ENCODE measurements around the gene CLTCL1. TPM values are rescaled to one million over a fixed set of nuclear protein-coding genes. Genes with fewer than 3 reads are reported as not detected.

Gene CLTCL1
- total and polyA plus RNA-seq, 10 donors, result 1.0 to 12.4 (median 6.1) TPM

DNA sequence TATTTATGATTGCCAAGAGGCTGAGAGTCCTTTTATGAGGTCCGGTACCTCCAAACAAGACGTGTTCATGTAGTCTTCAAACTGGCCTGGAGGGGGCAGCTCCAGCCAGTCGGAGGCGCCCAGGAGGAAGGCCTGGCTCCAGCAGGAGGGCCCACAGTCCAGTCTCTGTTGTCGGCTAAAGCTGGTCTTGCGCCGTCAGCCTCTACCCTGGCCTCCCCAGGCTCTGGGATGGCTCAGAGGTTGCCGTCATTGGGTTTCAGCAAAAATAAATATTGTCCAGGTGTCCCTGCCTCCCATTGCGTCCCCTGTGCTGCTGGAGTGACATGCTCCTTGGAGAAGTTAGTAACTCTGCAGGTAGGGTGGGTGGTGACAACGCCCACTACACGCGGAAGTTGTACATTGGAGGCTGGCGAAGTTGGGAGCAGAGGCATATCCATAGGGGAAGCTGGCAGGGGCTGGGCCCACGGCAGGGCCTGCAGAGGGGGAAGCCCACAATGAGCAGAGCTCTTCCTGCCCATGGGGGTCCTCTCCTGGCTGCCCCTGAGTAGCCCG, 111.9 kb downstream of the CLTCL1 start:
- peak overlapping the region; percentile 37 to 95 (median 85) for H3K27ac ChIP-seq
- intact Hi-C loops (cut with DNase I; ENCODE audit: low total_unique reads), result no loop called here
- peaks cover 0 to 45% (median 0%) of the 10 kb centered on the region in 6 donors for H3K36me3 ChIP-seq
- TF ChIP-seq, protein P1, sequence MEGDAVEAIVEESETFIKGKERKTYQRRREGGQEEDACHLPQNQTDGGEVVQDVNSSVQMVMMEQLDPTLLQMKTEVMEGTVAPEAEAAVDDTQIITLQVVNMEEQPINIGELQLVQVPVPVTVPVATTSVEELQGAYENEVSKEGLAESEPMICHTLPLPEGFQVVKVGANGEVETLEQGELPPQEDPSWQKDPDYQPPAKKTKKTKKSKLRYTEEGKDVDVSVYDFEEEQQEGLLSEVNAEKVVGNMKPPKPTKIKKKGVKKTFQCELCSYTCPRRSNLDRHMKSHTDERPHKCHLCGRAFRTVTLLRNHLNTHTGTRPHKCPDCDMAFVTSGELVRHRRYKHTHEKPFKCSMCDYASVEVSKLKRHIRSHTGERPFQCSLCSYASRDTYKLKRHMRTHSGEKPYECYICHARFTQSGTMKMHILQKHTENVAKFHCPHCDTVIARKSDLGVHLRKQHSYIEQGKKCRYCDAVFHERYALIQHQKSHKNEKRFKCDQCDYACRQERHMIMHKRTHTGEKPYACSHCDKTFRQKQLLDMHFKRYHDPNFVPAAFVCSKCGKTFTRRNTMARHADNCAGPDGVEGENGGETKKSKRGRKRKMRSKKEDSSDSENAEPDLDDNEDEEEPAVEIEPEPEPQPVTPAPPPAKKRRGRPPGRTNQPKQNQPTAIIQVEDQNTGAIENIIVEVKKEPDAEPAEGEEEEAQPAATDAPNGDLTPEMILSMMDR (IDR thresholded peaks at IDR 0.05 in 8 of 11, conservative IDR thresholded peaks at IDR 0.05 in 3 of 11), result peak; percentile 3 to 86 (median 70)
- TF ChIP-seq POLR2AphosphoS5 (IDR thresholded peaks at IDR 0.05) (no peak), POLR2A (IDR thresholded peaks at IDR 0.05) (no peak)
- peak overlapping the region; percentile 80 to 96 (median 86) for H3K4me3 ChIP-seq
- WGBS, 5 donors, result 33 to 61% (median 37%) methylated on average over 6 to 15 of the region's 15 CpGs
- DNase-seq, result peak; percentile 90
- no peaks in the 10 kb centered on the region for H3K9me3 ChIP-seq
- peaks cover 21 to 50% (median 36%) of the 10 kb centered on the region in 6 donors for H3K4me1 ChIP-seq
- H3K27me3 ChIP-seq (replicated peaks in 1 of 7), result no peaks in the 10 kb centered on the region

DNA sequence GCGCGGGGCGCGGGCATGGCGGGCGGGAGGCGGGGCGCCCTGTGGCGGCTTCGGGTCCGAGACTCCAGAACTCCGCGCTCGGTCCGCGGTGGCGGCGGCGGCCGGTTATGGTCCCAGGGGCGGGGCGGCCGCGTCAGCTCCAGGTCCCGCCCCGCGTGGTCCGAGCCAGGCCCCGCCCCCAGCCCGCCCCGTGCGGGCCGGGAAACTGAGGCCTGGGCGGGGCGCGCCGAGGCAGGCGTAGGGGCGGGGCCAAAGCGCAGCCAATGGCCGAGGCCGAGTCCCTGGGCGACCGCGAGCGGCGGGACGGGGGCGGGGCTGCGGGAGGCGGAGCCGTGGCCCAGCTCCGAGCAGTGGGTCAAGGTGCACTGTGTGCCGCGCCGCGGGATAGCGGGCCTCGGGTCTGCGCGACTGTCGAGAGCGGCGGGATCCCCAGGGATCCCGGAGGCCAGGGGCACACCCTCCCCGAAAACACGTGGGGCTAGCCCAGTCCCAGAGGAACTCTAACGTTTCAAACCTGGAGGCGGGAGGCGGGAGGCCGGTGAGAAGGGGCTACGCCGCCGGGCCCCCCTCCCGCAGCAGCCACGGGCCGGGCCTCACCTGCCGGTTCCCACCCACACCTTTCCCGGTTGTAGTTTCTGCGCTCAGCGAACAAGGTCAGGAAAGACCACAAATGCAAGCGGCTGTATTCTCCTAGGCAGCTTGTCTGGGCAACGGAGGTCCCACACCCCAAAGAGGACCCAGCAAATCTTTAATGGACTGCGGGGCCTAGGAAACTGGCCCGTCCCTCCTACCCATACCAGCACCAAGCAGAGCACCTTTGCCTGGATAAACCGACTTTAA, 112.6 kb downstream of the CLTCL1 start, which contains the start of gene SLC25A1:
SLC25A1 (minus strand) TSS at position 80 of the 840 bp plus-strand sequence; CDS start at position 17, 63 bp downstream.
- Histone ChIP-seq H3K4me3 (peak within 1 kb of the TSS; percentile 80 to 96 (median 86)), H3K36me3 (peaks cover 0 to 40% (median 0%) of the 10 kb centered on the region in 6 donors), H3K4me1 (peaks cover 28 to 57% (median 43%) of the 10 kb centered on the region in 6 donors), H3K27ac (peak within 1 kb of the TSS; percentile 64 to 95 (median 85)), H3K27me3 (replicated peaks in 1 of 7) (no peaks in the 10 kb centered on the region), H3K9me3 (no peaks in the 10 kb centered on the region)
- intact Hi-C loops (cut with DNase I; ENCODE audit: low total_unique reads), result no loop called here
- peak; percentile 95 for DNase-seq
- TF ChIP-seq, protein P1 (IDR thresholded peaks at IDR 0.05 in 8 of 11, conservative IDR thresholded peaks at IDR 0.05 in 3 of 11), result peak in 1 of 11 experiments; percentile 22
- TF ChIP-seq POLR2A (IDR thresholded peaks at IDR 0.05) (no peak), POLR2AphosphoS5 (IDR thresholded peaks at IDR 0.05) (peak; percentile 67 to 78 (median 72))
- WGBS, 5 donors, result 0 to 1% (median 1%) methylated on average over 20 to 86 of the region's 86 CpGs

DNA sequence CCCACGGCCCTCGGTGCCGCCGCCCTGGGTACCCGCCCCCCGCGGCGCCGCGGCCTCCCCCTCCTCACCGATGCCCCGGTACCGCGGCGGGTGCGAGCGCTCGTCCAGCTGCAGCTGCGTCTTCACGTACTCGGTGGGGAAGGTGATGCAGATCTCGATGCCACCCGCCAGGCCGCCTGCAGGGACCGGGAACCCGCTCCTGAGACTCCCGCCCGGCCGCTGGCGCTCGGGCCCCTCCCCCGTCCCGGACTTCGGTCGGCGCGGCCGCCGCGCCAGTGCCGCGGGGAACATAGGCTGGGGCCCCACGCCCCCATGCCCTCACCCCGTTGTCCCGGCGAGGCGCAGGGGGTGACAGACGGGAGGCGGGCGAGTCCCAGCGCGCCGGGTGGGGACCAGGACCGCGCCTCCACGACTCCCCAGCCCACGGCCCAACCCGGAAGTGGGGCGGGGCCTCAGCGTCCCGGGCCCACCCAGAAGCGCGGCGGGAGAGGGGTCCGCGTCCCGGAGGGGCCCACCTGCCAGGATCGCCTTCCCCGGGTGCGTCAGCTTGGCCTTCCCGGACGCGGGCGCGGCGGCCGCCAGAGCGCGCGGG, 113.4 kb downstream of the CLTCL1 start:
- Histone ChIP-seq H3K27me3 (replicated peaks in 1 of 7) (no peaks in the 10 kb centered on the region), H3K9me3 (no peaks in the 10 kb centered on the region), H3K36me3 (peaks cover 0 to 33% (median 0%) of the 10 kb centered on the region in 6 donors), H3K4me3 (peak overlapping the region; percentile 80 to 96 (median 86)), H3K4me1 (peaks cover 35 to 64% (median 50%) of the 10 kb centered on the region in 6 donors), H3K27ac (peak overlapping the region; percentile 64 to 95 (median 85))
- 1% methylated on average over 26 to 80 of the region's 80 CpGs; no CpG with 5 or more reads in 1 of the 5 donors for WGBS, 5 donors
- intact Hi-C loops (cut with DNase I; ENCODE audit: low total_unique reads), result no loop called here
- TF ChIP-seq POLR2A (IDR thresholded peaks at IDR 0.05) (no peak), POLR2AphosphoS5 (IDR thresholded peaks at IDR 0.05) (peak in 2 of 3 donors; percentile 1 to 7)
- TF ChIP-seq, protein P1 (IDR thresholded peaks at IDR 0.05 in 8 of 11, conservative IDR thresholded peaks at IDR 0.05 in 3 of 11), result no peak
- DNase-seq, result peak; percentile 90
